KBM-7 (cell line): Measurements from ENCODE around the gene AREG.

Experiments
- DNase-seq: peaks from one replicate; pipeline ENCODE4 v3.0.0-alpha.2; 2015
- in situ Hi-C: fragments of 300-500 bp; cut with MboI; formaldehyde crosslinking; loops from 2 replicates; pipeline ENCODE4 v1.14.3; 2020; ENCODE audit warnings: low sequenced_read_pairs, low pct_unique_long_range_greater_than_20kb, mixed read lengths

Gene AREG

DNA sequence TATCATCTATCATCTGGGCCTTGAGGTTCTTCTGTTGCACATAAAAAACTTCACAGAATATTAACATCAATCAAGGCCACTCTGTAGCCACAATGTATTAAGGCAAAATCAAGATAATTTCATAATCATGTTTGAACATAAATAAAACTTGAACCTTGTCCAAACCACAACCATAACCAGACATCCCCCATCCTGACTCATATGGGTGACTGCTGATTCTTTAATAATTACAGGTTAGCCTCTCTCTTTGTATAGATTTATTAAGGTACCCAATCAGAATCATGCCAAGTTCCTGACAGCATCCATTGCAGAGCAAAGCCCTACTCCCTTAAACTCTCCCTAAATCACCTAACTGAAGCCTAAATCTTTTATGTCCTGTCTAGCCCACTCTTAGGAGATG, 16.7 kb upstream of the AREG start:
- DNase-seq: no peak
- in situ Hi-C loops: no loop called here

DNA sequence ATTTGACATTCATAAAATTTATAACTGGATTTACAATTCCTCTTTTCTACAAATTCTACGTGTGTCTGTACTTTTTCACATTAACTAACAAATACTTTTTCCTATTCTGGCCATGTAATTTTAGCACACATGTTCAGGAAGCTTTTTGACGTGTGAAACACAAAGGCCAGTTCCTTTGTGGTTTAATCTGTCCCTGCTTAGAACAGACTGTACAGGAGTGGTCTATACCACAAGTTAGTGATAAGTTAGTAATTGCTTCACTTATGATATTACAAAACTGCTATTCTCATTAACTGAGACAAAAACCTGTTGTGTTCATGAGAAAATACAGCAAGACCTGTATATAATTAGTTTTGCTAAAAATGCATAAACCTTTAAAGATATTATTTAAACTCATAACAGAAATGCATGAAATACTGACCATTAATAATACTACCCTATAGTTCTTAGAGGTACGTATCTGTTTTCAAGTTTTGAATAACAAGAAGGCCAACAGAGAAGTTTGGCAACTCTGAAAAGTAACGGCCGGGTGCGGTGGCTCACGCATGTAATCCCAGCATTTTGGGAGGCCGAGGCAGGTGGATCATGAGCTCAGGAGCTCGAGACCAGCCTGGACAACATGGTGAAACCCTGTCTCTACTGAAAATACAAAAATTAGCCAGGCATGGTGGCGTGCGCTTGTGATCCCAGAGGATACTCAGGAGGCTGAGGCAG, 13.7 kb upstream of the AREG start:
- DNase-seq: peak; percentile 28
- in situ Hi-C loops: no loop called here

DNA sequence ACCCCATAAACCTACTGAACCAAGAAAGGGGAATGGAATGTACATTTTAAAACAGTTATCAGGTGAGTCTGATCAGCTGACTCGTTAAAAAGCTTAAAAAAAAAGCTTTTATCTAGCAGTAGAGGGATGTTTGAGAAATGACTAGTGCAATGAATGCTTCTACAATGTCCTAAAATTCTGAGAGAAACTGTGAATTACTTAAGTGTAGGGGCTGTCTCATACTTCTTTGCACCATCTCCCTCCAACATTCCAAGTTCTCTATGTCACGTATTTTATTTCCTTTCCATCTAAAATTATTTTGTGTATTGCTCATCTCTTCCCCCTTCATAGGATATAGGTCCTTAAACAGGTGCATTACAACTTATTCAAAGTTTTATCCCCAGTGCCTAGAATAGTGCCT, 11.9 kb upstream of the AREG start:
- DNase-seq: no peak
- in situ Hi-C loops: no loop called here

DNA sequence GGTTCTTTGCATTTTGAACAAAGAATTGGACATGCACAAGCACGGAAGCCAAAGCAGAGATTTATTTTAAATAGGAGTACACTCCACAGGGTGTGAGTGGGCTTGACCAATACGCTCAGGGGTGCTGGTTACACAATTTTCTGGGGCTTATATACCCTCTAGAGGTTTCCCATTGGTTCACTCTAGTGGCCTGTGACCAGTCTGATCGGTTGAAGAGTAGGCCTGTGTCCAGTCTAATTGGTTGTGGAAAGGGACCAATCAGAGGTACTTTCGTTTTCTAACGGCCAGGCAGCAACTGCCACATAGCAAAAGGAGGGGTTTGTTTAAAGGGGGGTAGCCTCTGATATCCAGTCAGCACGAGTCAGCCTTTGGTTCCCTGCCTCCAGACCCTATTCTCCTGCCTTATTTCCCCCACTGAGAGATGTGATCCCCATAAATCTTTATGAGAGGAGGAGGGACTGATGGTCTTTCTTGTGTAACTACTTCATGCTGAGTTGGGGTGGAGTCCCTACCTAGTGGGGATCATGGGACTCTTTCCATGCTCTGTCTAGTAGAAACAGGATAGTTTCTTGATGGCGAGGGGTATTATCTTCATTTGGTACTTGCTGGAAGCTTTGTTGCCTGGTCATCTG, 11.3 kb upstream of the AREG start:
- no peak for DNase-seq
- in situ Hi-C loops: no loop called here

DNA sequence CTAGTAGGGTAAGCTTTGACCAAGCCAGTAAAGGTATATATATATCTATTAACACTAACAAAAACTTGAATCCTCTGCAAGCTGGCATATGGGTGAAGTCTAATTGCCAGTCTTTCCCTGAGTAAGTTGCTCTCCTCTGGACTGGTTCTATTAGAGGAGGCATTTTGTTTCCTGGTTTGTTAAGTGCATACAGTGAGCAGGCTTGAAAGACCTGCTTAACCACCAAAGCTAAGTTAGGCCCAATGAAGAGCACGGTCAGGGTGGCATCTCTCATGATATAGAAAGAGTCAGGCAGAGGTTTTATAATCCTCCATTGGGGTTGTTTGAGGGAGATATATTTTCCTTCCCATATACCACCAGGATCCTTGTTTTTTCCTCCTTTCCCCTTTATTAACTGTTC, 9.6 kb upstream of the AREG start:
- no peak for DNase-seq
- in situ Hi-C loops: no loop called here

DNA sequence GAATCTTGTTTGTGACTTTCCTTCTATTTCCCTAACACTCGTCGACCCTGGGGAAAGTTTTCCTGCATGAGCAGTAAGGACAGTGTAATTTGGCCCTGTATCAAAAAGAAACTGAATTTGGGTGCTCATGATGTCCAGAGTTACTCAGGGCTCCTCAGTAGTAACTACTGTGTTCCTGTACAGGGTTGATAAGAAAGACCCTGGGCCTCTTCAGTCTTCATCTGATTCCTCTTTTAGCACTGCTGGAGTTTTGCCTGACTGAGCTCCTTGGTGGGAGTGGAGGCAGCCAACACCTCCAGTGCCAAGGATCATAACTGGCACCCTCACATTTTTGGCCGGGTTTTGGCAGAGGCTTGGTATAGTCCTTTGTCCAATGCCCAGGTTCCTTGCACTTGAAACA, 7.1 kb upstream of the AREG start:
- no peak for DNase-seq
- in situ Hi-C loops: no loop called here

DNA sequence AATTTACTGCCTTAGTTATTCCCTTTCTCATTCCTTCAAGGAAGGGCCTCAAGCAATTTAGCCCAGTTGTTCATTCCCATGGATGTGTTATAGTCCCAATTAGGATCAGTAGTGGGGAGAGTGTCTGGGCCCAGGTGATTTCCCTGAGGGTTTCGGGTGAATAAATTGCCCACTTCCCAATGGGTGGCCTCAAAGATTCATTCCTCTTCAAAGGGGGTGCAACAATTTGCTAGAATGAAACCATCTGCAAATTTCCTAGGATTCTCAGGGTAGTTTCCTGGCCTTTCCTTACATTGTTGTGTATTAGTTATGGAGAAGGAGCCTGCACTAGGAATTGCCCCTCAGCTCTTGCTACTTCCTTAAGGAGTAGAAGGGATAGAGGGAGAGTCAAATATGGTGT, 6.3 kb upstream of the AREG start:
- in situ Hi-C loops: no loop called here

DNA sequence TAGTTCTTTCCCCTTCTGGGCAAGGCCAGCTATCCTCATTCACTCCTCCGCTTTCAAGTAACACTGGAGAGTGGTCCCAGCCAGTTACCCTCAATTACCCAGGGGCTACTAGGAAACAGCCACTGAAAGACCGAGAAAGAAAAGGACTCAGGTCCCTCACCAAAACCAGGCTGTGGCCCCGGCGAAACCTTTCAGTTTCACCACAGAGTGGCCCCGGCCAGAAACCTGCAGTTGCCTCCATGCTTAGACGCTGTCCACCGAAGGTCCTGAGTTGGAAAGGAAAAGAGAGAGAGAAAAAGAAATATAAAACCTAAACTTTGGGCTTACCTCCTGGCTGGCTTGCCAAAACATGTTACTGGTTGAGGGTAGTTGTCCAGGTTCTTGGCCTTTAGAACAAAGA, 5.0 kb upstream of the AREG start:
- no peak for DNase-seq
- in situ Hi-C loops: no loop called here

More for the DNA sequence above, 6.3 kb upstream of the AREG start:
- no peak for DNase-seq

DNA sequence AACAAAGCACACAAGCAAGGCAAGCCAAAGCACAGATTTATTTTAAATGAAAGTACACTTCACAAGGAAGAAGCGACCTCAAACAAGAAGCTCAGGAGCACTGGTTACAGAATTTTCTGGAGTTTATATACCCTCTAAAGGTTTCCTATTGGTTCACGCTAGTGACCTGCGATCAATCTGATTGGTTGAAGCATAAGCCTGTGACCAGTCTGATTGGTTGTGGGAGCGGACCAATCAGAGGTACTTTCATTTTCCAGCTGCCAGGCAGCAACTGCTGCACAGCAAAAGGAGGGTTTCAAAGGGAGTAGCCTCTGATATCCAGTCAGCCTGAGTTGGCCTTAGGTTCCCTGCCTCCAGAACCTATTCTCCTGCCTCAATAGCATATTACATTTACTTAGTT, 4.6 kb upstream of the AREG start:
- no peak for DNase-seq
- in situ Hi-C loops: no loop called here

DNA sequence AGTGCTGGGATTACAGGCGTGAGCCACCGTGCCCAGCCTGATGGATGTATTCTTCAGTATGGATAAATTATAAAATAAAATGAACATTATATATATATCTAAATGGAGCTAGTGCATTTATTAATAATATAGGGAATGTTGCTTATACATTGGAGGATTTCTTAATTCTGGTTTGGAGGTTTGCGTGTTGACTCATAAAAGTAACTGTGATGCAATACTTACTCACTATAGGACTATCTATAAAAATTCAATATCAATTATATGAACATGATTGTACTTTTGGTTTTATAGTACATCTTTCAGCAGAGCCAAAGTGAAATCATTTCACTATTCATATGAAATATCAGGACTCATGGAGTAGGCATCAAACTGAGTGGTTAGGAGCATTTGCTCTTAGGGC, 3.2 kb upstream of the AREG start:
- in situ Hi-C loops: no loop called here
- DNase-seq: no peak

DNA sequence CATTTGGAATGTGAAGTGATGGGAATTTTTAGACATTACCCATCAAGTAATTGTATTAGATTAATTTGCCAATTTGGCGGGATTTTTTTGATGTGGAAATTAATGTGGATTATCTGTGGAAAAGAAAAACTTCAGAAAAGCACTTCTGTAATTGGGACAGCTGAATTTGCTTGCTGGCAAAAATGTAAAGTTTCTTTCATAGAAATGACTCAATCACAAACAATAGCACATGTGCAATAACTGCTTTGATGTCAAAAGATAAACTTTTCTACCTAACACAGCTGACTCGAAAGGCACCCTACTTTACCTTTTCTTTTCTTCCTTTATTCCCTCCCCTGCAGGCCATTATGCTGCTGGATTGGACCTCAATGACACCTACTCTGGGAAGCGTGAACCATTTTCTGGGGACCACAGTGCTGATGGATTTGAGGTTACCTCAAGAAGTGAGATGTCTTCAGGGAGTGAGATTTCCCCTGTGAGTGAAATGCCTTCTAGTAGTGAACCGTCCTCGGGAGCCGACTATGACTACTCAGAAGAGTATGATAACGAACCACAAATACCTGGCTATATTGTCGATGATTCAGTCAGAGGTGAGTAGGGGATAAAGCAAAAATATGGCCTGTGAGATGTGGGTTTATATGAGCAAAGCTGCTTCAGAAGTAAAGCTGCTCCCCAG, 1.4 kb downstream of the AREG start:
- no peak for DNase-seq
- in situ Hi-C loops: no loop called here

DNA sequence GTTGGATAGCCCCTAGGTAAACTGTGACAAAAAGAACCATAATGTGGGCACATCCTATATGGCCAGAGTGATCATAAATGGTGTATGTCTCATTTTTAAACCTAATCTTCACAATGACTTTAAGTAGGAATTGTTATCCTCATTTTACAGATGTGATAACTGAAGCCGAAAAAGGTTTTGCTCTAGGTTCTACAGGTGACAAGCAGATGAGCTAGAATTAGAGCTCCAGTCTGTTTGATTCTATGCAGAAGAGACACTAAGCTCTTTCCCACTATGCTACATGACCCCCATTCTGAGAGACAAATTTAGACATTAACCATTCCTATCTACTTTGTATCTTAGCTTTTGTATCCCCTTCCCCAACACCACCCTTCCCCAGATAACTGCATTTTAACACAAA, 2.0 kb downstream of the AREG start:
- in situ Hi-C loops: no loop called here
- DNase-seq: no peak

DNA sequence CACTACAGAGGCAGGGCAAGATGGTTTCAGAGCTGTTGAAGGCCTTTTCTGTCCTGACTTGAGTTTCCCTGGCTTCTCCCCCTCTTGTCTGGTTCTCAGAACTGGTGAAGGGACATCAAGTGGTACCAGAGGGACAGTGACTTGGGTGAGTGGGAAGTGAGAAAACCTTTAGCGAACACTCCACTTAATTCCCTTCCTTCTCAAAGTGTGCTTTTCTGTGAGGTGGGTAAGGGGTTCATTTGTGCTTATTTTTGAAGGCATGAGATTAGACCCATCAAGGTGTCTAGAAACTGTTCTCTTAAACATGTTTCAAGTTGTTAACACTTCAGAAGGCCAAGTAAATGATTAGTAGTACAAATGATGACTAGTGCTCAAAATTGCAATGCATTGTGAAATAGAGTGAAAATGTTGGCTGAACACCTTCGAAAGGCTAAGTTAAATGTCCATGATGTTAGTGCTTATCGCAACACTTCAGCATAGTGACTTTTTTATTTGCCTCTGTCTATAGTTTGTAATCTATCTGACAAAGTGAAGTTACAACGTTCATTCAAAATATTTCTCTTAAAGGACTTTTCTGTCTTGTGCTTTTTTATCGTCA, 2.8 kb downstream of the AREG start:
- in situ Hi-C loops: no loop called here
- DNase-seq: no peak

DNA sequence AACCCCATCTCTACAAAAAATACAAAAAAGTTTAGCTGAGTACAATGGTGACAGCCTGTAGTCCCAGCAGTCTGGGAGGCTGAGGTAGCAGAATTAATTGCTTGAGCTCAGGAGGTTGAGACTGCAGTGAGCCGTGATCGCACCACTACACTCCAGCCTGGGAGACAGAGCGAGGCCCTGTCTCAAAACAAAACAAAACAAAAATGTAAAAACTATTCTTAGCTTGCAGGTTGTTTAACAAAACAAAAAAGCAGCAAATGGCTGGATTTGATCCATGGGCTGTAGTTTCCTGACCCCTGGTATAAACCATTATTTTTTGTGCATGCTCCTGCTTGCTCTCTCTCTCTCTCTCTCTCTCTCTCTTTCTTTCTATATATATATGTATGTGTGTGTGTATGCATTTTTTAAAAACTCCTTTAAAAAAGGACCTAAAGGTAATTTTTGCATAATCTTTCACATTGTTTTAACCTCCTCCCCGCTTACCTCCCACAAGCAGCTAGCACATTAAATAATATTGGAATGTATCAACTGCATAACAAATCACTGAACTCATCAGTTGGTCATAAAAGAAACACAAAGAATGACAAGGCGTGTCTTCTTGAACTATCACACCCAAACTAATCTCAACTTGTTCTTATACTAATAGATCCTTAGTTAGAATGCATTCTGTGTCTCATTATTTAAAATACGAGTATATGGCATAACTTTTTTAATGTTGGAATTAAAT, 4.8 kb downstream of the AREG start:
- in situ Hi-C loops: no loop called here
- no peak for DNase-seq

DNA sequence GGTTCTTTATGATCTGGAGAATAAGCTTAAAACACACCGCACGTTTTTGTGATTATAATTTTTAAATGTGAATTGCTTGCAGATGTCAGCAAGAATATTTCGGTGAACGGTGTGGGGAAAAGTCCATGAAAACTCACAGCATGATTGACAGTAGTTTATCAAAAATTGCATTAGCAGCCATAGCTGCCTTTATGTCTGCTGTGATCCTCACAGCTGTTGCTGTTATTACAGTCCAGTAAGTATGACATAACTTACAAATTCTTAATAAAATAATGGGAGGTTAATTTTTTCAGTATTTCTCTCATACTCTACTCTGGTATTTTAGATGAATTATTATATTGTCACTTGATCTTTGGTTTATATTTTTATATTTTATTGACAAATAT, 5.4 kb downstream of the AREG start:
- DNase-seq: no peak
- in situ Hi-C loops: no loop called here

DNA sequence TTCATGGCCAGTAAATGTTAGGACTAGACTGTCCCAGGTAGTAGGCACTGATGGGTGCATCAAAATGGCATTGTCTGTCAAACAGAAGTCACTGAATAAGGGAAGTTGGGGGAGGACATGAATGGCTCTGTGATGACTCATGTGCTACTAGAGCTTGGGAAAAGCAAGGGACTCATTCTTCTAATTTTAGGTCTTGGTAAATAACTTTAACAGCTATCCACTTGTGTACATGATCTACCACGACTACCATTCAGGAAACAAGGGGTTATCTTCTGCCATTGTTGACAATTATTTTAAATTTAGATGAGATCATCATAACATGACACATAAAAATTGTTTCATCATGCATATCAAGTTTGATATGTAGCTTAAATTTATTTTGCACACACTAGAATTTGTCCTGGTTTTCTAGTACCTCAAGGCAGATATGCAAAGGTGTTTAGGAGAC, 6.3 kb downstream of the AREG start:
- in situ Hi-C loops: no loop called here
- DNase-seq: no peak

DNA sequence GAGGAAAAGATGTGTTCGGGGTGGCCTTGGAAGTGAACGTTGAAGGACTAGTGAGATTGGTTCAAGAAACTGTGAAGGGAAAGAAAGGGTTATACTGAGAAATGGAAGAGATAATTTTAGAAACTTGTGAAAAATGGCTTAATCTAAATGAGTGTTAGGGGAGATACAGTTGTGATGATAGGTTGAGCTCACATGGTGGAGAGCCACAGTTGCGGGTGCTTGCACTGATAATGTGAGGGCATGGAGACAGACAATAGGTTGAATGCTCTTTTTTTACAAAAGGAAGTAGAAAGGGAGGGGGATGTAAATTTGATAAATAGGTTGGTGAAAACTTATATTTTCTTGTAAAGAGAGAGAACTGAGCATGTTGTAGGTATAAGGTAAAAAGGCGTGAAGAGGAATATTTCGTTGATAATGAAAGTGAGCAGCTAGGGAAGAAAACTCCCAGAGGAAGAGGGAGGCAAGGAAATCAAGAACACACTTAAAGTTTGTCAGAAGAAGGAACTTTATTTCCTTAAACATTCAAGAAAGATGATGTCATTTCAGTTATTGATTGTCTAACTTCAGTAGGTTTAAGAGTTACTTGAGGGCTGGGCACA, 8.2 kb downstream of the AREG start:
- in situ Hi-C loops: no loop called here
- DNase-seq: no peak

DNA sequence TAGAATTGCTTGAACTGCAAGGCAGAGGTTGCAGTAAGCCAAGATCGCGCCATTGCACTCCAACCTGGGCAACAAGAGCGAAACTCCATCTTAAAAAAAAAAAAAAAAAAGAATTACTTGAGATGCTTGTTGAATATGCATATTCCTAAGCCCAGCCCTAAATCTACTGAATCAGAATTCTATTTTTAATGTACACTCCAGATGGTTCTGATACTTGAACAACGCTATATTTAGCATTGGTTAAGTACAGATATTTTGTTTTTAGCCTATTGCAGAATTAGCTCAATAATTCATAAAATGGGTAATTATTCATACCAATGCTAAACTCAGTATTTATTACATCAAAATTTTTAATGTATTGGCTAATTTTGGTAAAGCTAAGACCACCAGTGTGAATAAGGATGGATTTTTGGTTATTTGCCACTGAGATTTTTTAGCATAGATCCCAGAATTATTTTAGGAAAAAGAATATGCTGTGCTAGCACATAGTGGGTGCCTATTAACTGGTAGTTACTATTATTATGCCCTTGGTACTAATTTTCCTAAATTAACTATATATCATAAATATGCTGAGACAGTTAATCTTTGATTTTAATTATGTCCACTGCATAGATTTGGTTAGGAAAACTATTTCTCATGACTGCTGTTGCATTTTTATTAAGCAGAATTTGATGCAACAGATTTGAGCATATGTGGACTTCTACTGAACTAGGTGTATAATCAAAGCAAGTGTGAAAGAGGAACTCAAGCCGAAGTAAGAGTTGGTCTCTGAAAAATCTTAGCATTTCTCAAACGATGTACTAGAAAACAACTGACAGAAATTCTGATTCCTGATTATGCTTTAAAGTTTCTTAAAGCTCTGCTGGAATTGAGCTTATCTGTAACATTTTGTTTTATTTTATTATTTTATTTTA, 9.2 kb downstream of the AREG start:
- no peak for DNase-seq
- in situ Hi-C loops: no loop called here
